ENCODE results near the gene ABCB9. TPM values are rescaled to one million over a fixed set of nuclear protein-coding genes. Genes with fewer than 3 reads are reported as not detected.

The ABCB9 gene
- total and polyA plus RNA-seq, 2 of the 8 experiments (the other 6 are each of a cell fraction or from before 2014, with no cell fraction given): 3.8 to 8.0 TPM

GRCh38 chr12:122949816-122950675 is 16.2 kb downstream of the ABCB9 start (continued):
- TF ChIP-seq CHD7 (IDR thresholded peaks at IDR 0.05; ENCODE audit: insufficient replicate concordance, low read length) (no peak), POLR2AphosphoS5 (IDR thresholded peaks at IDR 0.05; ENCODE audit: low read depth, low read length) (no peak), TAF7 (optimal IDR thresholded peaks at IDR 0.05; ENCODE audit: borderline replicate concordance, low read depth, low read length) (no peak), USF2 (IDR thresholded peaks at IDR 0.05; ENCODE audit: low read length) (no peak), FOSL1 (IDR thresholded peaks at IDR 0.05; ENCODE audit: insufficient read depth, low read depth, low read length) (no peak), BRCA1 (IDR thresholded peaks at IDR 0.05; ENCODE audit: low read depth, low read length) (no peak), POU5F1 (IDR thresholded peaks at IDR 0.05; ENCODE audit: low read depth, low read length) (no peak)

All from H1 (cell line).